Stomach (tissue), 9 donors: ENCODE data around the gene IL16. TPM values are rescaled to one million over a fixed set of nuclear protein-coding genes. Genes with fewer than 3 reads are reported as not detected.

ENCODE experiments used
- DNase-seq, 2 donors: peaks; one replicate each; pipeline versions ENCODE4 v3.0.0 to v3.0.0-alpha.2; 2013 to 2019
- H3K27ac ChIP-seq, 5 donors: fragments of 200-600 bp in 4 of 5; sonication (generic) in 4 of 5; one replicate each; pipeline ENCODE4 v1.5.1; 2013 to 2019; ENCODE audit warnings: mild to moderate bottlenecking in 1 of 5, moderate library complexity in 1 of 5
- H3K27me3 ChIP-seq, 3 donors: fragments of 200-600 bp; sonication (generic); one replicate each; pipeline ENCODE4 v1.5.1; 2017 to 2019; ENCODE audit warnings: mixed run types in 1 of 3
- H3K36me3 ChIP-seq, 4 donors: fragments of 200-600 bp; sonication (generic); 1 replicate in 3 of 4; 2 replicates in 1 of 4; pipeline ENCODE4 v1.5.1; 2016 to 2019
- H3K4me1 ChIP-seq, 4 donors: fragments of 200-600 bp; sonication (generic); one replicate each; pipeline ENCODE4 v1.5.1; 2016 to 2019
- H3K4me3 ChIP-seq, 4 donors: fragments of 200-600 bp; sonication (generic) in 3 of 4; one replicate each; pipeline ENCODE4 v1.5.1; 2016 to 2019; ENCODE audit warnings: mild to moderate bottlenecking in 1 of 4
- H3K9me3 ChIP-seq, 4 donors: fragments of 200-600 bp; sonication (generic); one replicate each; pipeline ENCODE4 v1.5.1; 2016 to 2019
- EP300 ChIP-seq: sonication (generic); formaldehyde crosslinking; IDR thresholded peaks from one replicate; pipeline ENCODE4 v1.6.1; 2017; ENCODE audit warnings: antibody characterized with exemption
- POLR2A ChIP-seq, 4 donors: fragments of 450-650 bp; IDR thresholded peaks; one replicate each; pipeline ENCODE4 v1.6.1; 2016; ENCODE audit warnings: antibody characterized with exemption in 4 of 4, control low read depth in 2 of 4, mild to moderate bottlenecking in 1 of 4, moderate library complexity in 1 of 4
- POLR2AphosphoS5 ChIP-seq, 3 donors: sonication (generic); formaldehyde crosslinking; IDR thresholded peaks; one replicate each; pipeline ENCODE4 v1.6.1; 2016; ENCODE audit warnings: antibody characterized with exemption in 3 of 3
- WGBS, 5 donors: extraction: QIAGEN DNeasy Blood & Tissue Kit in 3 of 5; methylation state at CpG; one replicate each; pipeline versions ENCODE4 v1.1.5 to v1.1.7; 2013 to 2018; 5-methylcytosine and 5-hydroxymethylcytosine counted together
- intact Hi-C: fragments of 100-400 bp; cut with DNase I; formaldehyde crosslinking; loops from one replicate; pipeline ENCODE4 v1.15.1; 2023; ENCODE audit warnings: low total_unique reads
- polyA plus RNA-seq, 3 donors: library from polyadenylated mRNA; stranded (reverse); fragments of 200-250 nt; gene quantifications; one replicate each; pipeline ENCODE4 v1.2.3, GENCODE V29; 2013
- total RNA-seq, 5 donors: library from RNA; depleted of rRNA; stranded (reverse); fragments of >200 nt; gene quantifications; one replicate each; pipeline versions ENCODE4 v1.1.0 to v1.2.3, GENCODE V29; 2014 to 2016
- TF ChIP-seq, protein P1 (sequence below), 7 experiments: fragments of 450-650 bp in 4 of 7; fragments of 200-600 bp in 3 of 7; sonication (generic) in 3 of 7; IDR thresholded peaks; one replicate each; pipeline ENCODE4 v1.5.1; 2016 to 2019; ENCODE audit warnings: antibody characterized with exemption in 7 of 7, control low read depth in 2 of 7, mild to moderate bottlenecking in 1 of 7
- donor health status: healthy with polysubstance abuse.
- donor health status: Bipolar disorder and iron deficiency.
- donor health status: healthy.

The IL16 gene
- total and polyA plus RNA-seq, 8 donors = 4.9 to 21.0 (median 8.7) TPM

DNA sequence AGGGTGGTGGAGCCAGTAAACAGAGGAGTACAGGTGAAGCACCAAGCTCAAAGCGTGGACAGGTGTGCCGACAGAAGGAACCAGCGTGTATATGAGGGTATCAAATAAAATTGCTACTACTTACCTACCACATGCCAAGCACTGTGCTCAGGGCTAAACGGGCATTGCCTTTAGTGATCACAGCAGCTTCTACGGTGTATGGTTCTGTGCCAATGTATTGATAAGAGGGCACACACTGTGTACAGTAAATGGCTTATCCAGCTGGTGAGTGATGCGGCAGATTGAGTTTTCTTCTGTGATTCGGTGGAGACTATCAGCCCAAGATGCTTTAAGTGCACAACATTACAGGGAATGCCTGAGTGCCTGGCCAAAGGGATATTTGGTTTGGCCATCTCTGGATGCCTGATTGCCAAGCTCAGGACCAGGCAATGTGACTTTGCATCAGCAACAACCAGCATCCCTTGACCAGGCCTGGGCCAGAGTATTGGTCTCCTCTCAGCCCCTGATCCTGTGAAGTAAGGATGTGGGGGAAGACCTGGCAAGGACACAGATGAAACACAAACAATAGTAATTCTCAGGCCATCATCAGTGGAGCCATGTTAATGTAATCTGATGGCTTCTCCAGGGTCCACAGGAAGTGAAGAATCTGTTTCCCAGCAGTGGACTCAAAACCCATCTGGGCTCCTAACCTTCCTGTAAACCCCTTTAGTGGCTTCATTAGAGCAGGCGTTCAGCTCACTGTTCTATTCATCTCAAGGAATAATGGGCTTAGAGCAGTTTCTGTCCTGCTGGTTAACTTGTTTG is 113.2 kb downstream of the IL16 start:
- Histone ChIP-seq H3K4me3 (no peak overlapping the region), H3K36me3 (peaks cover 20 to 77% (median 71%) of the 10 kb centered on the region in 4 donors), H3K27me3 (no peaks in the 10 kb centered on the region), H3K4me1 (peaks cover 0 to 36% (median 8%) of the 10 kb centered on the region in 4 donors), H3K9me3 (no peaks in the 10 kb centered on the region), H3K27ac (no peak overlapping the region)
- WGBS, 5 donors = 78 to 95% (median 88%) methylated on average over 8 of the region's 8 CpGs
- intact Hi-C loops = no loop called here
- DNase-seq = no peak
- no peak for TF ChIP-seq POLR2AphosphoS5 (IDR thresholded peaks at IDR 0.05)
- no peak for TF ChIP-seq POLR2A (IDR thresholded peaks at IDR 0.05)
- TF ChIP-seq EP300 = no peak
- TF ChIP-seq, protein P1, sequence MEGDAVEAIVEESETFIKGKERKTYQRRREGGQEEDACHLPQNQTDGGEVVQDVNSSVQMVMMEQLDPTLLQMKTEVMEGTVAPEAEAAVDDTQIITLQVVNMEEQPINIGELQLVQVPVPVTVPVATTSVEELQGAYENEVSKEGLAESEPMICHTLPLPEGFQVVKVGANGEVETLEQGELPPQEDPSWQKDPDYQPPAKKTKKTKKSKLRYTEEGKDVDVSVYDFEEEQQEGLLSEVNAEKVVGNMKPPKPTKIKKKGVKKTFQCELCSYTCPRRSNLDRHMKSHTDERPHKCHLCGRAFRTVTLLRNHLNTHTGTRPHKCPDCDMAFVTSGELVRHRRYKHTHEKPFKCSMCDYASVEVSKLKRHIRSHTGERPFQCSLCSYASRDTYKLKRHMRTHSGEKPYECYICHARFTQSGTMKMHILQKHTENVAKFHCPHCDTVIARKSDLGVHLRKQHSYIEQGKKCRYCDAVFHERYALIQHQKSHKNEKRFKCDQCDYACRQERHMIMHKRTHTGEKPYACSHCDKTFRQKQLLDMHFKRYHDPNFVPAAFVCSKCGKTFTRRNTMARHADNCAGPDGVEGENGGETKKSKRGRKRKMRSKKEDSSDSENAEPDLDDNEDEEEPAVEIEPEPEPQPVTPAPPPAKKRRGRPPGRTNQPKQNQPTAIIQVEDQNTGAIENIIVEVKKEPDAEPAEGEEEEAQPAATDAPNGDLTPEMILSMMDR (IDR thresholded peaks at IDR 0.05) = no peak

DNA sequence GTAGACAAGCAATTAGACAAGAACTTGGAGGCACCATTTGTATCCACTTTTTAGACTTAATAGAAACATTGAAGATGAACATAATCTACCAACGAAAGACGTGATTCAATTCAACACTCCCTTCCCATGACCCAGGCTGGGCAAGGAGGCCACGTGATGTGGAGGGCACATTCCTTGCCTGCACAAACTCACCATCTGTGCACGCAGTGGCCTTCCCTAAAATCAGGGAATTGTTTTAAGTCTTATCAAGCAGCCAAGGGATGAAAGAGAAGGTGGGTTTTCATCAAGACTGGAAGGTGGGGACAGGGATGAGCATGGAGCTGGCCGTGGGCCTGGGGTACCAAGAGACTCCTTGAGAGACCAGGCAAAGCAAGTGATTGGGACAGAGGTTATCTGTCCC is 113.8 kb downstream of the IL16 start:
- WGBS, 5 donors = 88 to 98% (median 95%) methylated on average over 5 of the region's 5 CpGs
- no peak for DNase-seq
- intact Hi-C loops = no loop called here
- peaks cover 19 to 77% (median 69%) of the 10 kb centered on the region in 4 donors for H3K36me3 ChIP-seq
- peaks cover 0 to 31% (median 8%) of the 10 kb centered on the region in 4 donors for H3K4me1 ChIP-seq
- H3K9me3 ChIP-seq = no peaks in the 10 kb centered on the region
- peak overlapping the region in 3 of 5 donors; percentile 59 to 76 (median 63) for H3K27ac ChIP-seq
- no peak overlapping the region for H3K4me3 ChIP-seq
- TF ChIP-seq, protein P1 (IDR thresholded peaks at IDR 0.05) = no peak
- TF ChIP-seq POLR2AphosphoS5 (IDR thresholded peaks at IDR 0.05) (no peak), POLR2A (IDR thresholded peaks at IDR 0.05) (no peak), EP300 (no peak)
- no peaks in the 10 kb centered on the region for H3K27me3 ChIP-seq

DNA sequence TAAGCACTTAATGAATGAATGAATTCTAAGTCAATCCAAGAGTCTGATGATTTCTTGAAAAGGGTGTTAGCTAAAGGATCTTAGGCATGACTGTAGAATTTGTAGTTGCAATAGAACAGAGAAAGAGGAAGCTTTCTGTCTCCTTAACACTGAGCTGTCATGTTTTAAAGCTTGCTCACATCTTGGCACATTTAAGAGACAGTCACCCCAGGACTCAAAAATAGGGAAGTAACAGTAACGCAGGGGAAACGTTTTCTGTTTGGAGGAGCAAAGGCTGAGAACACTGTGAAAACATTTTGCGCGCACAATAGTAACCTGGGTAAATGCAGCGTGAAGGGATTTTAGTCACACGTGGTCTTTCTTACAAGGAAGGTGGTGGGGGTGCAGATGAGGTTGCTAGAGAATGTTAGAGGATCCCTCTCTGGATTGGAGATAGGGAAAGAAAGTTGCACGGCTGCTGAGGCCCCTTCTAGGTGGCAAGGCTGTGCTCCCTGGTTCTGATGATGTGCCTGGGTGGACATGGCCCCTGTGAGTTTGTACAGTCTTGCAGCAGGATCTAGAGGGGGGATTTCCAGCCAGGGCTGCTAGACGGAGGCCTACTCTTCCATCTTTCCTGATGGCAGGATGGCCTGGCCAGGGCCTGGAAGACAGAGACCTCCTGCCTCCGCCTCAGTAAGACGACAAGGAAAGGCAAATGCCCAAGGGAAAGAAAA is 115.2 kb downstream of the IL16 start:
- 77 to 84% (median 83%) methylated on average over 10 of the region's 10 CpGs for WGBS, 5 donors
- TF ChIP-seq POLR2AphosphoS5 (IDR thresholded peaks at IDR 0.05) = peak in 1 of 3 donors; percentile 26
- no peak for TF ChIP-seq POLR2A (IDR thresholded peaks at IDR 0.05)
- TF ChIP-seq, protein P1 (IDR thresholded peaks at IDR 0.05) = no peak
- peak in 1 of 2 donors; percentile 32 for DNase-seq
- intact Hi-C loops = no loop called here
- Histone ChIP-seq H3K36me3 (peaks cover 7 to 76% (median 65%) of the 10 kb centered on the region in 4 donors), H3K4me1 (peaks cover 0 to 31% (median 8%) of the 10 kb centered on the region in 4 donors), H3K27ac (peak overlapping the region in 4 of 5 donors; percentile 54 to 76 (median 67)), H3K4me3 (no peak overlapping the region), H3K9me3 (no peaks in the 10 kb centered on the region), H3K27me3 (no peaks in the 10 kb centered on the region)

DNA sequence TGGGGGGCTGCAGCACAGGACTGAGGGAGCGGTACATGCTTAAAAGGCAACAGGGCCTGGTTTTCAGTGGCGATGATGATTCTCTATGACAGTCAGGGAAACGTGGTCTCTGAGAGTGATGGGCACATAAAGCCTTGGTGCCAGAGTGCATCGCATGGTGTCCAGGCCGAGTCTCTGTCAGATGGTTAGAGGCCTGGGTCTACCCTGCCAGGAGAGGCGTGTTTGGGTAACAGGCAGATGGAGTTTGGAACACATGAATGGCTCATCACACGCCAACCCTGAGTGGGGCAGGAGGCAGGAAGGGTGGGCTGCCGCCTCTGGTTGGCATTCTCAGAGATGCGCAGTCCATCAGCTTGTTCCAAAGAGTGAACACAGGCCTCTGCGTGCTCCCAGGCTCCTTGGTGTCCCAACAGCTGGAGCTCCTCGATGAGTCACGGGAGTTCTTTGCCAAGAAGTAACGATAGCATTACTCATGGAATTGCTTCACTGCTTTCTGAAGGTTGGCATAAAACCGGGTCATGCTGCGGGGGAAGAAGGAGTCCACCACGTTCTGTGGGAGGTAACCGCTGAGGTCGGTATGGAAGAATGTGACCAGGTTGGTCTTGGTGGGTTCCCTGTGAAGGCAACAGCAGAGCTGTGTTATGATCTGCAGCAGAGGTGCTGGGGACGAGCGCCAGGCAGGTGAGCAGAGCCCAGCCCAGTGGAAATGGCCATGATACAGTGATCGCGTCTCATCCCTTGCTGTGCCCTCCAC is 116.3 kb downstream of the IL16 start:
- no peaks in the 10 kb centered on the region for H3K9me3 ChIP-seq
- peaks cover 0 to 31% (median 8%) of the 10 kb centered on the region in 4 donors for H3K4me1 ChIP-seq
- DNase-seq = peak; percentile 41 to 77
- H3K27ac ChIP-seq = peak overlapping the region in 4 of 5 donors; percentile 54 to 76 (median 67)
- no peak overlapping the region for H3K4me3 ChIP-seq
- no peaks in the 10 kb centered on the region for H3K27me3 ChIP-seq
- intact Hi-C loops = no loop called here
- 73 to 90% (median 75%) methylated on average over 21 to 22 of the region's 22 CpGs for WGBS, 5 donors
- no peak for TF ChIP-seq EP300
- peak; percentile 61 to 83 (median 74) for TF ChIP-seq POLR2AphosphoS5 (IDR thresholded peaks at IDR 0.05)
- H3K36me3 ChIP-seq = peaks cover 7 to 76% (median 64%) of the 10 kb centered on the region in 4 donors
